HS-5 (cell line): ENCODE data around the gene GALNT18.

Experiments
- DNase-seq: peaks from one replicate; pipeline ENCODE4 v3.0.0-alpha.2; 2012; ENCODE audit warnings: low read depth

The GALNT18 gene

GRCh38 chr11:11432621-11433319, 189.0 kb downstream of the GALNT18 start:
- no peak for DNase-seq

DNA sequence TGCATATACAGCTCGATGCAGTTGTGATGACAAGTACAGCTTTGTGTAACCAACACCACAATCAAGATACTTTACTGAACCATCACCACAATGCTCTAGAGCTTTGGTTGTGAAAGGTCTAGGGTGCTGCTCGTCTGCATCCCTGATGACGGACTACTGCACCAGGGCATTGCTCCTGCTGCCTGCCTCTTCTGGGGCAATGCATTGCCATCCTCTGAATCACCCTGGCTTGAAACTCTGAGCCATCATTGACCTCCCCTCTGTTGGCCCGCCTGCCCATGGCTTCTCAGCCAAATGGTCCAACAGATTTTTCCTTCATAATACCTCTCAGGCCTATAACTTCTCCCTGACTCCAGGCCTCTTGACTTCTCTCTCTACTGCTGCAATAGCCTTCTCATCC, 191.4 kb downstream of the GALNT18 start:
- DNase-seq: no peak

- DNase-seq: no peak
Observed at GRCh38 chr11:11428714-11429113, 193.1 kb downstream of the GALNT18 start.

DNA sequence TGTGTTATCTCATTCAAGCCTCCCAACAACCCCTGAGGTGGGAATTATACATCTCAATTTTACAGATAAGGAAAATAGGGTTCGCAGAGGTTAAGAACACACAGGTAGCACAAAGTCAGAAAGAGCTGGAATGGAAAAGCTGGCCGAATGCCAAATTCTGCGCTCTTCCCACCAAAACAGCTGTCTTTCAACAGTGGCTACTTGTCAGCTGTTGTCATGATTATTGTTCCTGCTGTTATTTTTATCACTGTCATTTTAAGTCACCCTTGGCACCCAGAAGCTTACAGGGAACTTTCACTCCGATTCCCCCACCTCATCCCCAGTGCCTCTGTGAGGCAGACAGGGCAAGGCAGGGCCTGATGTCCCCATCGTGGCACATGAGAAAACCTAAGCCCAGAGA, 194.3 kb downstream of the GALNT18 start:
- no peak for DNase-seq

- DNase-seq: no peak
Observed at GRCh38 chr11:11427140-11427539, 194.7 kb downstream of the GALNT18 start.

- no peak for DNase-seq
Observed at GRCh38 chr11:11426226-11426952, 195.4 kb downstream of the GALNT18 start.

GRCh38 chr11:11425806-11426205, 196.0 kb downstream of the GALNT18 start:
- no peak for DNase-seq

- no peak for DNase-seq
Observed at GRCh38 chr11:11424688-11425087, 197.1 kb downstream of the GALNT18 start.

DNA sequence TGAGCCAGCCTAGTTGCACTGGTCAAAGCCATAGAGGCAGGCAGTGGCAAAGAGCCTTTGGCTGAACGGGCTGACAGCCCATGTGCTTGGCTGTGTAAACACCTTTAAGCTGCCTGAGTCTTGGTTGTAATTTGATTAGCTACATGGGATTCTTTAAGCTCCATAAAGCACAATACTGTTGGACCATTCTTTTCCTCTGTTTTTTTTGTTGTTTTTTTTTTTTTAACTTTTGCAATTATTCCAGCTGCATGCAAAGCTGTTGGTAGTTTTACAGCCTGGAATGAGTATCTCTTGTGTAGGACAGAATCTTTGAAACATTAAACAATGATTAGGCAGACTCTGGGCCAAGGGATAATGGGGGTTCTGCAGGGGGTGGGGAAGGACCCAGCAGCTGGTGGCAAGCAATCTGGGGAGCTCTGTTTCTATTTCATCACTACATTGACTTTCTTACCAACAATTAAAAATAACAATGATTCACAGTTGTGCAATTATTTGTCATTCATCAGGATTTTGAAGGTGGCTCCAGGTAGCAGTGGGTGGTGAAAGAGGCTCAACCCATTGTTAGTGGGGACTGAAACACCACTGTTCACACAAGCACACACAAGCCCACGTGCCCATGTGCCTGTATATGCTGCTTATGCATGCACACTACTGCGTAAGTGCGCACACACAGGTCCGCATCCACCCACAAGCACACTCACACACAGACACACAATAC, 199.2 kb downstream of the GALNT18 start:
- no peak for DNase-seq

DNA sequence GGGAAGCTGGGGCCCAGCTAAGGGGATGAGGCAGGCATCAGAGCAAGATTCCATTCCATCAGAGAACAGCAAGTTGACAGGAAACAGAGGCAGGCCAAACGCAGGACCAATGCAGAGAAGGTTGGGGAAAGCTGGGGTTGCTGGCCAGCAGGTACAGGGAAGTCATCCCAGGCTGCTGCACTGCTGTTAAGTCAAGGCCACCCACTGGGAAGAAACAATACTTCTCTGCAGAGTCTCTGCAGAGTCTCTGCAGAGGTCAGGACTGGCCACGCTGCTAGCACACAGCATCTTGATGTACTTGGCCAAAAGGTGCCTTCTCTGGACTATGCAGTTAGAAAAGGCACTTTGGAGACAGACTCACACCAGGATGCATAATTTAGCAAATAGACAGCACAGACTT, 200.3 kb downstream of the GALNT18 start:
- no peak for DNase-seq

- DNase-seq: no peak
Observed at GRCh38 chr11:11420899-11421285, 200.9 kb downstream of the GALNT18 start.

DNA sequence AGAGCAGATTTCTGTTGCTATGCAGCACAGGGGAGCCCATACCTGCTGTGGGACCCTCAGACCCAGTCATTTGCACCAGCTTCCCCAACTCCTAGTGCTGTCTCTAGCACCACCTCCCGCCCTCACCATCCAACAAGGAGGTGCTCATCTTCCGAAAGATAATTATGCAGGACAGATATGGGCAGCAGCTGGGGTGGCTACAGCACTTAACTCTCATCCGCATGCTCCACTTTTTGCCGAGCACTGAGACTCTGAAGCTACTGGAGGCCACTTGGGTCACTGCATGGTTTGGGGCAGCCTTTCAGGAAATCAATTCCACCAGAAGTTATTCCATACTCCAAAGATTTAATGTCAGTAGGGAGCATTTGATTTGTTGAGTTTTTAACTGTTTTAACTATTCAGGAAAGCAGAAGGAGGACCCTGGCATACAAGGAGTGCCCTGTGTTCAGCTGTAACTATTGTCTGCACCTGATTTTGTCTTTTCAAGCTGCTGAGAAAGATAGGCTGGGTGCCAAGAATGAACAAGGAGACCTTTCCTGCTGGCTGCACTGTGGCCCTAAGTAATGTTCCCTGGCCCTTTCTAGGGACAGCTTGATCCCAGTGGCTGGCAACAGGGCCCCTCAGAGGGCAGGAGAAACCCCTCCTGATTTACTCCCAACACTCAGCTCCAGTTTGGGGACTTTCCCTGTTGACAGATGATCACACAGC, 201.5 kb downstream of the GALNT18 start:
- no peak for DNase-seq

GRCh38 chr11:11419747-11420146, 202.1 kb downstream of the GALNT18 start:
- no peak for DNase-seq

DNA sequence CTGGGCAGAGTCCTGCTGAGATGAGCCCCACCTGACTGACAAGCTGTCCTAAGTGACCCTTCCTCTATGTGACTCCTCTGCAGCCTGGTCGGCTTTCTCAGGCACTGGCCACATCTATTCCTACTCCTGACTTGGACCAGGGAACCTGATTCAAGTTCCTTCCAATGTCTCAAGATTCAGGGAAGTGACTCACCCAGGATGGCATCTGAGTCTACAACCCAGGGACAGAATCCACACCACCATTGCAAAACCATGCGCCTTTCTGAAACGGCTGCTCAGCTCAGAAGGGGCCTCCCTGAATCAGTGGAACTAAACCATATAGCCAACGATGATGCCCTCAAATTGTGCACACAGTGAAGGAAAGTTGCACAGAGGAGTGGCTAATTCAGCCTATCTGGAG, 204.9 kb downstream of the GALNT18 start:
- DNase-seq: peak; percentile 78

DNA sequence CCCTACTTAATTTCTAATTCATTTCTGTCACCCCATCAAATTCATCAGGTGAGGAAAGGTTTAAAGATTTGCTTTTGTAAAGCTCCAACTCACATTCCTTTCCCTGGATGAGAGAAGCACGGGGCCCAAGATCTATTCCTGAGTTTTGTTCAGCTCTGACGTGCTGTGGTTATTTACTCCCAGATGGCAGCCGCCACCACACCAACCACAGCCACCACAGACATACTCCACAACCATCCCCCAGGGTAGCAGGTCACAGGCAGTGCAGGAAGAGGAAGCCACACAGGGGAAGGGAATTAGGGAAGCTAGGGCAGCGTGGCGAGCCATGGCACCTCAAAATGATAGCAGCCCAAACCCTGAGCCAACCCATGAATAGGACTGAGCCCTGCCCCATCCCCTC, 205.3 kb downstream of the GALNT18 start:
- DNase-seq: peak; percentile 30

GRCh38 chr11:11415901-11416300, 205.9 kb downstream of the GALNT18 start:
- no peak for DNase-seq

- DNase-seq: no peak
Observed at GRCh38 chr11:11414996-11415395, 206.8 kb downstream of the GALNT18 start.

GRCh38 chr11:11413776-11414175, 208.0 kb downstream of the GALNT18 start:
- DNase-seq: no peak

- no peak for DNase-seq
Observed at GRCh38 chr11:11411401-11411985, 210.3 kb downstream of the GALNT18 start.

DNA sequence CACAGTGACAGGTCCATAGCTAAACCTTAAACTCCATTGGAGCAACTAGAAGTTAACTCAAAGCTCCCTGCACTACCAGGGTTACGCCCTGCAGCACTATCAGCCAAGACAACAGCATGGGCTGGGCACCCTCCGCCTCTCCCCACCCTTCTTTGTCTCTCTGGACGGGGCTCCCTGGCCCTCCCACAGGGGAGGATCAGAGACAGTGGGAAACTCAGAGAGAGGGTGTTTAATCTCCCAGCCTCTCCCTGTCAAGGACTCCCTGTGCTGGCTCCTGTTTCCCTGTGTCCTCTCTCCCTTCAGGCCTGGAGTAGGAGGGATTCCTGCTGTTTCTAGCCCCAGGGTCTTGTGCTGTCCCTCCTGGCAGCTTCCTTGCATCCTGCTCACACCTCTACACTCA, 211.9 kb downstream of the GALNT18 start:
- no peak for DNase-seq

DNA sequence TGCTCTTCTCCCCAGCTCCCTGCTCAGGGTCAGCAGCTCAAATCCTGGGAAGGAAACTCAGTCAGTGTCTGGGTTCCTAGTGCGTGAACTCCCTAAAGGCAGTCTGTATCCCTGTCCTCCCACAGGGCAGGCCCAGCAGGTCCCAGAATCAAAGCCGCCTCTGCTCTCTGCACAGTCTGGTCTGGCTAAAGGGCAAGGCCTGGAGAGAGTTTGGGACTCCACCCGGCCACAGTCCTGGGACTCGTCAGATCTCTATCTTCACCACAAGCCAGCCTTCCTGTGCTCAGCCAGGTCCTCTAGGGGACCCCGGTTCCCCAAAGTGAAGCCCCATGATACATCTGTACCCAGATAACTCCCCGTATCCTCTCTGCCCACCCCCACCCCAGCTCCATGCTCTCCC, 212.6 kb downstream of the GALNT18 start:
- DNase-seq: no peak
